Measurements from ENCODE around the gene DNAH1.

The DNAH1 gene

GRCh38 chr3:52434491-52435115 is 118.5 kb downstream of the DNAH1 start:
- DNase-seq (ENCODE audit: low spot score), result no peak

- DNase-seq (ENCODE audit: low spot score), result no peak
Measured at GRCh38 chr3:52435246-52436101, 119.4 kb downstream of the DNAH1 start.

GRCh38 chr3:52436500-52437149 is 120.5 kb downstream of the DNAH1 start:
- DNase-seq (ENCODE audit: low spot score), result peak; percentile 48

GRCh38 chr3:52437326-52438103 is 121.4 kb downstream of the DNAH1 start:
- no peak for DNase-seq (ENCODE audit: low spot score)

- DNase-seq (ENCODE audit: low spot score), result no peak
Measured at GRCh38 chr3:52438104-52438376, 121.9 kb downstream of the DNAH1 start.

GRCh38 chr3:52438579-52439425 is 122.7 kb downstream of the DNAH1 start:
- no peak for DNase-seq (ENCODE audit: low spot score)

GRCh38 chr3:52439426-52440248 is 123.5 kb downstream of the DNAH1 start:
- DNase-seq (ENCODE audit: low spot score), result no peak

GRCh38 chr3:52440249-52440551 is 124.1 kb downstream of the DNAH1 start:
- DNase-seq (ENCODE audit: low spot score), result no peak

GRCh38 chr3:52440671-52441070 is 124.6 kb downstream of the DNAH1 start:
- no peak for DNase-seq (ENCODE audit: low spot score)

- no peak for DNase-seq (ENCODE audit: low spot score)
Measured at GRCh38 chr3:52441091-52441771, 125.1 kb downstream of the DNAH1 start.

GRCh38 chr3:52441772-52442332 is 125.7 kb downstream of the DNAH1 start:
- no peak for DNase-seq (ENCODE audit: low spot score)

GRCh38 chr3:52442409-52443267 is 126.5 kb downstream of the DNAH1 start:
- DNase-seq (ENCODE audit: low spot score), result no peak

GRCh38 chr3:52443268-52443610 is 127.1 kb downstream of the DNAH1 start:
- no peak for DNase-seq (ENCODE audit: low spot score)

GRCh38 chr3:52443791-52444687 is 127.9 kb downstream of the DNAH1 start:
- no peak for DNase-seq (ENCODE audit: low spot score)

GRCh38 chr3:52444860-52445793 is 129.0 kb downstream of the DNAH1 start, which contains the start of gene SEMA3G:
Gene SEMA3G (minus strand): TSS chr3:52445103. CDS start chr3:52445027, 76 bp downstream.
- DNase-seq (ENCODE audit: low spot score), result peak; percentile 71

- no peak for DNase-seq (ENCODE audit: low spot score)
Measured at GRCh38 chr3:52446042-52446441, 129.9 kb downstream of the DNAH1 start.

Data from AG08395 (cell line).